ENCODE data around the gene FRA10AC1. TPM values are rescaled to one million over a fixed set of nuclear protein-coding genes. Genes with fewer than 3 reads are reported as not detected.
A peak's percentile ranks its signal among the peaks of the same experiment; 100 is the strongest.
"Not testable (repeated sequence)": the region's sequence is repeated elsewhere in the genome, so short reads cannot be mapped to it uniquely, and the experiment has no call there.

The FRA10AC1 gene
- total RNA-seq, 2 experiments from 2014 or later, result 15.1 to 15.8 TPM

GRCh38 chr10:93704451-93704850, 2.1 kb upstream of the FRA10AC1 start:
- ATAC-seq, result no peak
- no peak for DNase-seq
- POLR2A ChIA-PET, result no interaction called here
- Mint-ChIP-seq H3K4me1 (ENCODE audit: low read depth) (peaks cover 23% of the 10 kb centered on the region), H3K9me3 (no peaks in the 10 kb centered on the region), H3K27me3 (no peaks in the 10 kb centered on the region), H3K36me3 (ENCODE audit: low read depth) (no peaks in the 10 kb centered on the region), H3K4me3 (no peak overlapping the region), H3K27ac (no peak overlapping the region)
- intact Hi-C loops (cut with micrococcal nuclease), result no loop called here
- no peak for TF ChIP-seq CTCF (IDR thresholded peaks at IDR 0.05)
- CTCF ChIA-PET, result no interaction called here

- intact Hi-C loops (cut with micrococcal nuclease), result no loop called here
- ATAC-seq, result no peak
- peaks cover 1% of the 10 kb centered on the region for H3K36me3 Mint-ChIP-seq (ENCODE audit: low read depth)
- peak overlapping the region; percentile 37 for H3K4me3 Mint-ChIP-seq
- H3K27ac Mint-ChIP-seq, result peak overlapping the region; percentile 53
- ChIA-PET CTCF (no interaction called here), POLR2A (no interaction called here)
- TF ChIP-seq CTCF (IDR thresholded peaks at IDR 0.05), result no peak
- no peaks in the 10 kb centered on the region for H3K27me3 Mint-ChIP-seq
- DNase-seq, result no peak
- H3K9me3 Mint-ChIP-seq, result no peaks in the 10 kb centered on the region
- peaks cover 23% of the 10 kb centered on the region for H3K4me1 Mint-ChIP-seq (ENCODE audit: low read depth)
These were observed 1.4 kb upstream of the FRA10AC1 start for GRCh38 chr10:93703841-93704240.

GRCh38 chr10:93703066-93703465, 674 bp upstream of the FRA10AC1 start:
- CTCF ChIA-PET, result interaction anchor here (1.1 kb wide), 1 partner anchor 24 kb away, joined by 4 read pairs; no protein-coding TSS in a partner anchor
- Mint-ChIP-seq H3K4me3 (no peak overlapping the region), H3K36me3 (ENCODE audit: low read depth) (peaks cover 1% of the 10 kb centered on the region), H3K4me1 (ENCODE audit: low read depth) (peaks cover 23% of the 10 kb centered on the region), H3K9me3 (no peaks in the 10 kb centered on the region), H3K27ac (no peak overlapping the region), H3K27me3 (no peaks in the 10 kb centered on the region)
- no peak for TF ChIP-seq CTCF (IDR thresholded peaks at IDR 0.05)
- intact Hi-C loops (cut with micrococcal nuclease), result no loop called here
- no peak for ATAC-seq
- DNase-seq, result no peak
- POLR2A ChIA-PET, result interaction anchor here (0.6 to 1.2 kb wide), 3 partner anchors 14 to 207 kb away, joined by 3 to 5 read pairs (median 4); partner anchors contain the start of gene CEP55

- H3K4me1 Mint-ChIP-seq (ENCODE audit: low read depth), result peaks cover 13% of the 10 kb centered on the region
- no peaks in the 10 kb centered on the region for H3K9me3 Mint-ChIP-seq
- DNase-seq (no peak), ATAC-seq (peak; percentile 19)
- POLR2A ChIA-PET, result no interaction called here
- intact Hi-C loops (cut with micrococcal nuclease), result no loop called here
- no peak for TF ChIP-seq CTCF (IDR thresholded peaks at IDR 0.05)
- peaks cover 4% of the 10 kb centered on the region for H3K36me3 Mint-ChIP-seq (ENCODE audit: low read depth)
- no peaks in the 10 kb centered on the region for H3K27me3 Mint-ChIP-seq
- no peak overlapping the region for H3K4me3 Mint-ChIP-seq
- H3K27ac Mint-ChIP-seq, result no peak overlapping the region
- CTCF ChIA-PET, result interaction anchor here (1.1 kb wide), 1 partner anchor 23 kb away, joined by 4 read pairs; no protein-coding TSS in a partner anchor
These were observed 554 bp downstream of the FRA10AC1 start for GRCh38 chr10:93701866-93702209.

GRCh38 chr10:93697207-93697606, 5.2 kb downstream of the FRA10AC1 start:
- no peak for DNase-seq
- Mint-ChIP-seq H3K27ac (no peak overlapping the region), H3K36me3 (ENCODE audit: low read depth) (peaks cover 6% of the 10 kb centered on the region), H3K9me3 (no peaks in the 10 kb centered on the region), H3K4me1 (ENCODE audit: low read depth) (peaks cover 8% of the 10 kb centered on the region), H3K27me3 (no peaks in the 10 kb centered on the region), H3K4me3 (no peak overlapping the region)
- TF ChIP-seq CTCF (IDR thresholded peaks at IDR 0.05), result no peak
- CTCF ChIA-PET, result interaction anchor here (1.1 kb wide), 1 partner anchor 321 kb away, joined by 3 read pairs; no protein-coding TSS in a partner anchor
- POLR2A ChIA-PET, result no interaction called here
- intact Hi-C loops (cut with micrococcal nuclease), result no loop called here
- no peak for ATAC-seq

GRCh38 chr10:93696582-93696981, 5.8 kb downstream of the FRA10AC1 start:
- ATAC-seq; H3K4me3 Mint-ChIP-seq; H3K27me3 Mint-ChIP-seq; H3K27ac Mint-ChIP-seq; CTCF ChIA-PET; intact Hi-C loops (cut with micrococcal nuclease); H3K4me1 Mint-ChIP-seq (ENCODE audit: low read depth); POLR2A ChIA-PET; H3K36me3 Mint-ChIP-seq (ENCODE audit: low read depth); H3K9me3 Mint-ChIP-seq; DNase-seq: not testable (repeated sequence)
